Thoracic aorta (tissue), 2 donors: ENCODE measurements around the gene PDHX. TPM values are rescaled to one million over a fixed set of nuclear protein-coding genes. Genes with fewer than 3 reads are reported as not detected.

Experiments used
- ATAC-seq: fragments of 150-250 bp; one replicate; pipeline ENCODE4 v1.8.0; 2017; ENCODE audit warnings: low read depth; ENCODE audit not compliant: insufficient number of reproducible peaks, low FRiP score
- DNase-seq: peaks from one replicate; pipeline ENCODE4 v3.0.0-alpha.2; 2020; ENCODE audit warnings: low spot score
- H3K27ac ChIP-seq, 2 donors: fragments of 200-600 bp; sonication (generic); 1 replicate in 1 of 2; 2 replicates in 1 of 2; pipeline ENCODE4 v1.5.1; 2016; ENCODE audit warnings: mild to moderate bottlenecking in 2 of 2, moderate library complexity in 2 of 2
- H3K27me3 ChIP-seq: fragments of 200-600 bp; sonication (generic); replicated peaks from 2 replicates; pipeline ENCODE4 v1.6.0; 2016; ENCODE audit warnings: mild to moderate bottlenecking; ENCODE audit not compliant: insufficient read depth
- H3K36me3 ChIP-seq: fragments of 200-600 bp; sonication (generic); one replicate; pipeline ENCODE4 v1.5.1; 2016
- H3K4me1 ChIP-seq, 2 donors: fragments of 200-600 bp; sonication (generic); 1 replicate in 1 of 2; 2 replicates in 1 of 2; pipeline versions ENCODE4 v1.5.1 to v1.6.0; 2016; ENCODE audit warnings: low read depth in 2 of 2, mild to moderate bottlenecking in 1 of 2; ENCODE audit not compliant: control insufficient read depth in 1 of 2
- H3K4me3 ChIP-seq: fragments of 200-600 bp; sonication (generic); 2 replicates; pipeline ENCODE4 v1.5.1; 2016; ENCODE audit warnings: mild to moderate bottlenecking
- H3K9me3 ChIP-seq: fragments of 200-600 bp; sonication (generic); 2 replicates; pipeline ENCODE4 v1.5.1; 2016
- CTCF ChIP-seq: fragments of 200-600 bp; sonication (generic); IDR thresholded peaks from one replicate; pipeline ENCODE4 v1.5.1; 2019; ENCODE audit warnings: antibody characterized with exemption
- total RNA-seq, 2 donors: library from RNA; depleted of rRNA; stranded (reverse); fragments of >200 nt; gene quantifications; one replicate each; pipeline versions ENCODE4 v1.1.0 to v1.2.3, GENCODE V29; 2016

PDHX gene
- total RNA-seq, 2 donors from 2014 or later: 19.8 to 27.5 TPM

GRCh38 chr11:35011389-35011788 lies 95.0 kb downstream of the PDHX start:
- ATAC-seq: no peak
- Histone ChIP-seq H3K27me3 (no peaks in the 10 kb centered on the region), H3K27ac (no peak overlapping the region), H3K4me3 (no peak overlapping the region), H3K36me3 (no peaks in the 10 kb centered on the region), H3K9me3 (no peaks in the 10 kb centered on the region), H3K4me1 (no peaks in the 10 kb centered on the region)
- DNase-seq: no peak
- no peak for TF ChIP-seq CTCF

GRCh38 chr11:35011944-35012343 lies 95.5 kb downstream of the PDHX start:
- Histone ChIP-seq H3K4me1 (no peaks in the 10 kb centered on the region), H3K27me3 (no peaks in the 10 kb centered on the region), H3K4me3 (no peak overlapping the region), H3K36me3 (no peaks in the 10 kb centered on the region), H3K9me3 (no peaks in the 10 kb centered on the region), H3K27ac (no peak overlapping the region)
- DNase-seq (no peak), ATAC-seq (no peak)
- no peak for TF ChIP-seq CTCF

- Histone ChIP-seq H3K9me3 (no peaks in the 10 kb centered on the region), H3K4me3 (no peak overlapping the region), H3K36me3 (no peaks in the 10 kb centered on the region), H3K4me1 (no peaks in the 10 kb centered on the region), H3K27me3 (no peaks in the 10 kb centered on the region), H3K27ac (no peak overlapping the region)
- no peak for TF ChIP-seq CTCF
- DNase-seq (no peak), ATAC-seq (no peak)
These were observed 96.2 kb downstream of the PDHX start for GRCh38 chr11:35012467-35013191.

- DNase-seq (no peak), ATAC-seq (no peak)
- H3K36me3 ChIP-seq: no peaks in the 10 kb centered on the region
- no peak overlapping the region for H3K4me3 ChIP-seq
- no peaks in the 10 kb centered on the region for H3K4me1 ChIP-seq
- no peaks in the 10 kb centered on the region for H3K9me3 ChIP-seq
- no peak for TF ChIP-seq CTCF
- H3K27me3 ChIP-seq: no peaks in the 10 kb centered on the region
- H3K27ac ChIP-seq: no peak overlapping the region
These were observed 97.3 kb downstream of the PDHX start for GRCh38 chr11:35013514-35014233.

GRCh38 chr11:35014346-35014745 lies 97.9 kb downstream of the PDHX start:
- Histone ChIP-seq H3K27me3 (no peaks in the 10 kb centered on the region), H3K36me3 (no peaks in the 10 kb centered on the region), H3K4me1 (no peaks in the 10 kb centered on the region), H3K9me3 (no peaks in the 10 kb centered on the region), H3K4me3 (no peak overlapping the region), H3K27ac (no peak overlapping the region)
- ATAC-seq (no peak), DNase-seq (no peak)
- TF ChIP-seq CTCF: no peak
